MCF 10A (cell line): Measurements from ENCODE around the gene NCOA5. TPM values are rescaled to one million over a fixed set of nuclear protein-coding genes. Genes with fewer than 3 reads are reported as not detected.
A peak's percentile ranks its signal among the peaks of the same experiment; 100 is the strongest.

ENCODE experiments used
- BruUV-seq: library from RNA; stranded (reverse); fragments of 400-500 nt; replicated peaks from 2 replicates; lab custom pipeline; 2021; lab: Mats Ljungman, UMichigan
- CTCF ChIA-PET: fragments of 300-600 bp; sonication (Branson Sonifier 250); formaldehyde crosslinking; extraction: SDS; loops from one replicate; lab custom pipeline; 2021; ENCODE audit warnings: antibody characterized with exemption, inconsistent platforms; lab: Yijun Ruan, JAX
- POLR2A ChIA-PET: fragments of 300-600, 350-650 bp; sonication (Branson Sonifier 250); formaldehyde crosslinking; extraction: SDS; loops from one replicate; lab custom pipeline; 2020; ENCODE audit warnings: antibody characterized with exemption, inconsistent platforms; lab: Yijun Ruan, JAX
- DNase-seq: peaks from one replicate; pipeline ENCODE4 v3.0.0-alpha.2; 2018; ENCODE audit not compliant: unreplicated experiment
- H3K27ac Mint-ChIP-seq: one replicate; pipeline ENCODE4 v1.8.0; 2022; ENCODE audit warnings: mild to moderate bottlenecking, low read depth, mixed read lengths; ENCODE audit not compliant: unreplicated experiment
- H3K27me3 Mint-ChIP-seq: one replicate; pipeline ENCODE4 v1.8.0; 2022; ENCODE audit warnings: mixed read lengths; ENCODE audit not compliant: insufficient read depth, unreplicated experiment
- H3K36me3 Mint-ChIP-seq: one replicate; pipeline ENCODE4 v1.8.0; 2022; ENCODE audit warnings: mild to moderate bottlenecking, moderate library complexity, mixed read lengths; ENCODE audit not compliant: insufficient read depth, unreplicated experiment
- H3K4me1 Mint-ChIP-seq: one replicate; pipeline ENCODE4 v1.8.0; 2022; ENCODE audit warnings: mixed read lengths; ENCODE audit not compliant: insufficient read depth, unreplicated experiment
- H3K4me3 Mint-ChIP-seq: one replicate; pipeline ENCODE4 v1.8.0; 2022; ENCODE audit warnings: mild to moderate bottlenecking, moderate library complexity, mixed read lengths; ENCODE audit not compliant: unreplicated experiment
- H3K9me3 Mint-ChIP-seq: one replicate; pipeline ENCODE4 v1.8.0; 2022; ENCODE audit warnings: mixed read lengths; ENCODE audit not compliant: unreplicated experiment
- intact Hi-C: fragments of 100-400 bp; cut with micrococcal nuclease; formaldehyde crosslinking; loops from 2 replicates; pipeline ENCODE4 v1.14.1; 2022
- total RNA-seq: library from RNA; stranded (reverse); gene quantifications from 2 replicates; pipeline ENCODE4 v1.2.3, GENCODE V29; 2022
- TF ChIP-seq, protein P1 (sequence below): fragments of 200-600 bp; IDR thresholded peaks from one replicate; pipeline ENCODE4 v1.8.0; 2022; ENCODE audit warnings: antibody characterized with exemption, mild to moderate bottlenecking; ENCODE audit not compliant: unreplicated experiment

The NCOA5 gene
- total RNA-seq, 1 experiment from 2014 or later, result 26.0 TPM

DNA sequence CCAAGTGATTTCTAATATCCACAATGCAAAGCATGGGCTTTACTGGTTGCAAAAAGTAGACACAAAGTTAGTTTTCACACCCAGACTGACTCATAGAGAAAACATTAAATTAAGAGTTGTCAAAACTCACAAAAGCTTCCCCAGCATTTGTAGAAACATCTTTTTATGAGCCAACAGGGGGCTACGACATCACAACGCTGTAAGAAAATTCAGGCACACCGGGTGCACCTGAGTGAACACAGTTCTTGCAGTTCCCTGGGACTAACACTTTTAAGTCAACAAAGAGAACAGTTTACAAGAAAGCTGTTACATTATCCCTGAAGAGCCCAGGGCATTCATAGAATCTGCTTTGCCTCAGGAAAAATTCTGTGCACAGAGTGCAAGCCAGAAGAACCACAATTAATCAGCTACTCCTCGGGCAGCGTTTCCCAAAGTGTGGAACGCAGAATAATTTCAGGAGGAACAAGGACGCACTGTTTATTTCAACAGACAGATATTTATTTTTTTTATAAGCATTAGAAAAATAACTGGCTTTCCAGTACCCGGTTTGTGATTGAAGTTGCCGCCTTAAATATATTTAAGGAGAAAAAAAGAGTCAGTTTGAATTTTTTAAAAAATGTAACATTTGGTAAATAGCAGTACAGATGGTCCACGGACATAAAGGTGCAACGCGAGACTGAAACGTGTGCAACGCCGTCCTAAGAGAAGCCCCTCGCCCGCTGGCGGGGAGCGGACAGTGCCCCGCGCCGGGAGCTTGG, 1.2 kb downstream of the NCOA5 start:
- no peaks in the 10 kb centered on the region for H3K9me3 Mint-ChIP-seq
- no TSS peak for BruUV-seq
- peak overlapping the region; percentile 85 for H3K27ac Mint-ChIP-seq
- no peaks in the 10 kb centered on the region for H3K27me3 Mint-ChIP-seq
- TF ChIP-seq, protein P1, sequence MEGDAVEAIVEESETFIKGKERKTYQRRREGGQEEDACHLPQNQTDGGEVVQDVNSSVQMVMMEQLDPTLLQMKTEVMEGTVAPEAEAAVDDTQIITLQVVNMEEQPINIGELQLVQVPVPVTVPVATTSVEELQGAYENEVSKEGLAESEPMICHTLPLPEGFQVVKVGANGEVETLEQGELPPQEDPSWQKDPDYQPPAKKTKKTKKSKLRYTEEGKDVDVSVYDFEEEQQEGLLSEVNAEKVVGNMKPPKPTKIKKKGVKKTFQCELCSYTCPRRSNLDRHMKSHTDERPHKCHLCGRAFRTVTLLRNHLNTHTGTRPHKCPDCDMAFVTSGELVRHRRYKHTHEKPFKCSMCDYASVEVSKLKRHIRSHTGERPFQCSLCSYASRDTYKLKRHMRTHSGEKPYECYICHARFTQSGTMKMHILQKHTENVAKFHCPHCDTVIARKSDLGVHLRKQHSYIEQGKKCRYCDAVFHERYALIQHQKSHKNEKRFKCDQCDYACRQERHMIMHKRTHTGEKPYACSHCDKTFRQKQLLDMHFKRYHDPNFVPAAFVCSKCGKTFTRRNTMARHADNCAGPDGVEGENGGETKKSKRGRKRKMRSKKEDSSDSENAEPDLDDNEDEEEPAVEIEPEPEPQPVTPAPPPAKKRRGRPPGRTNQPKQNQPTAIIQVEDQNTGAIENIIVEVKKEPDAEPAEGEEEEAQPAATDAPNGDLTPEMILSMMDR, result no peak
- peaks cover 28% of the 10 kb centered on the region for H3K4me1 Mint-ChIP-seq
- CTCF ChIA-PET, result interaction anchor here (0.6 to 3.9 kb wide), 23 partner anchors 10 to 477 kb away, joined by 3 to 64 read pairs (median 5); no protein-coding TSS in a partner anchor
- intact Hi-C loops, result loop anchor here (5.0 kb wide), 1 partner anchor 101 kb away; no protein-coding TSS in a partner anchor
- peaks cover 11% of the 10 kb centered on the region for H3K36me3 Mint-ChIP-seq
- POLR2A ChIA-PET, result interaction anchor here (0.7 to 4.6 kb wide), 24 partner anchors 11 to 752 kb away, joined by 3 to 83 read pairs (median 4); partner anchors contain the start of genes PCIF1, TP53RK, ZNF335 and ZSWIM1
- peak; percentile 36 for DNase-seq
- H3K4me3 Mint-ChIP-seq, result peak overlapping the region; percentile 84

DNA sequence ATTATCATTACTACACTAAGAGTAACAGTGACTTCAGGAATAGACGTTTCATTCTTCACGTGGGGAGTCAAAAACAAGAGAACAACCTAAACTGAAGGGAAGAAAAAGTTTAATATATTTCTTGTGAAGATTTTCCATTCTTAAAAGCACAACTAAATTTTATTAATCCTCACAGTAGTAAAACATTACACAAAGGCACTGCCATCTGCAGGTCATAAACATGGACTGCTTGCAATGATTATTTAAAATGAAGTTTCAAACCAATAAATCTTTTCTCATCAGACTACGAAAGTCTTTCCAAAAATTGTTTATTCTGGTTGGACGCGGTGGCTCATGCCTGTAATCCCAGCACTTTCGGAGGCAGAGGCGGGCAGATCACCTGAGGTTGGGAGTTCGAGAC, 2.6 kb downstream of the NCOA5 start:
- Mint-ChIP-seq H3K4me3 (peak overlapping the region; percentile 84), H3K9me3 (no peaks in the 10 kb centered on the region), H3K36me3 (peaks cover 11% of the 10 kb centered on the region), H3K4me1 (peaks cover 34% of the 10 kb centered on the region), H3K27me3 (no peaks in the 10 kb centered on the region), H3K27ac (peak overlapping the region; percentile 85)
- ChIA-PET POLR2A (interaction anchor here (2.2 to 4.6 kb wide), 5 partner anchors 9 to 277 kb away, joined by 10 to 83 read pairs (median 20); partner anchors contain the start of genes PCIF1 and ZNF335), CTCF (interaction anchor here (0.6 to 3.9 kb wide), 16 partner anchors 9 to 324 kb away, joined by 3 to 64 read pairs (median 6); no protein-coding TSS in a partner anchor)
- peak; percentile 7 for DNase-seq
- intact Hi-C loops, result loop anchor here (2.0 to 5.0 kb wide), 2 partner anchors 64 to 100 kb away; no protein-coding TSS in a partner anchor
- TF ChIP-seq, protein P1, result peak; percentile 42
- no TSS peak for BruUV-seq

DNA sequence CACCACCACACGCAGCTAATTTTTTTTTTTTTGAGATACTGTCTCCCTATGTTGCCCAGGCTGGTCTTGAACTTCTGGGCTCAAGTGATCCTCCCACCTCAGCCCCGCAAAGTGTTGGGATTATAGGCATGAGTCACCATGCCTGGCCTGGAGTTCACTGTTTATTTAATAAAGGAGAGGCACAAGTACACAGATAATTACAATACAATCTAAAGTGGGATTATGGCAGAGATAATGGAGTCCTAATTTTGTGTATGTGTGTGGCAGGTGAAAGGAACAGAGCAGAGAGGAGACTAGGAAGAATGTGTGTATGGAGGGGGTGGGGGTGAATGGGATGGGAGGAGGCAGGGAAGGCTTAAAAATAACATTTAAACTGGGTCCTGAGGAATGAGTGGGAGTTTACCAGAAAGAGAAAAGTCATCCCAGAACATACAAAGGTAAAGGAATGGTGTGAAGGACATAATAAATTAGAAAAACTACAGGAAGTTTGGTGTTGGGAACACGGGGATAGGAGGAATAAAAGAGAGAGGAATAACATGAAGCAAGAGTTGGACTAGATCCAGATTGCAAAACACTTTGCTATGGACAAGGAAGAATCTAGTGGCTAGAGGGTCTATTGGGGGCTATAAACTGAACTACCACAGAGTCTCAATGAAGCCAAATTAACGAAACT, 4.4 kb downstream of the NCOA5 start:
- H3K27ac Mint-ChIP-seq, result peak overlapping the region; percentile 64
- H3K27me3 Mint-ChIP-seq, result no peaks in the 10 kb centered on the region
- intact Hi-C loops, result loop anchor here (1.0 to 5.0 kb wide), 2 partner anchors 98 to 114 kb away; no protein-coding TSS in a partner anchor
- H3K36me3 Mint-ChIP-seq, result peaks cover 11% of the 10 kb centered on the region
- DNase-seq, result peak; percentile 61
- TF ChIP-seq, protein P1, result no peak
- ChIA-PET POLR2A (interaction anchor here (0.7 to 4.6 kb wide), 4 partner anchors 9 to 114 kb away, joined by 3 to 83 read pairs (median 4); partner anchors contain the start of gene ZNF335), CTCF (interaction anchor here (0.6 to 4.3 kb wide), 19 partner anchors 12 to 667 kb away, joined by 3 to 64 read pairs (median 7); no protein-coding TSS in a partner anchor)
- H3K4me1 Mint-ChIP-seq, result peaks cover 34% of the 10 kb centered on the region
- H3K9me3 Mint-ChIP-seq, result no peaks in the 10 kb centered on the region
- BruUV-seq, result no TSS peak
- H3K4me3 Mint-ChIP-seq, result peak overlapping the region; percentile 17
